ENCODE measurements around the gene CLIP2.
"Not testable (repeated sequence)": the region's sequence is repeated elsewhere in the genome, so short reads cannot be mapped to it uniquely, and the experiment has no call there.

GRCh38 chr7:74384086-74384485, 94.9 kb downstream of the CLIP2 start:
- TF ChIP-seq POLR2AphosphoS5, CTCF, POLR2A, EP300 (IDR thresholded peaks at IDR 0.05): not testable (repeated sequence)

All from sigmoid colon (tissue), 4 donors.